Superior temporal gyrus (tissue), 1 donor: ENCODE measurements around the gene LCK.
A peak's percentile ranks its signal among the peaks of the same experiment; 100 is the strongest.

Source experiments
- DNase-seq: peaks from one replicate; pipeline ENCODE4 v3.0.0-alpha.2; 2016; ENCODE audit errors: extremely low spot score

The LCK gene

DNA sequence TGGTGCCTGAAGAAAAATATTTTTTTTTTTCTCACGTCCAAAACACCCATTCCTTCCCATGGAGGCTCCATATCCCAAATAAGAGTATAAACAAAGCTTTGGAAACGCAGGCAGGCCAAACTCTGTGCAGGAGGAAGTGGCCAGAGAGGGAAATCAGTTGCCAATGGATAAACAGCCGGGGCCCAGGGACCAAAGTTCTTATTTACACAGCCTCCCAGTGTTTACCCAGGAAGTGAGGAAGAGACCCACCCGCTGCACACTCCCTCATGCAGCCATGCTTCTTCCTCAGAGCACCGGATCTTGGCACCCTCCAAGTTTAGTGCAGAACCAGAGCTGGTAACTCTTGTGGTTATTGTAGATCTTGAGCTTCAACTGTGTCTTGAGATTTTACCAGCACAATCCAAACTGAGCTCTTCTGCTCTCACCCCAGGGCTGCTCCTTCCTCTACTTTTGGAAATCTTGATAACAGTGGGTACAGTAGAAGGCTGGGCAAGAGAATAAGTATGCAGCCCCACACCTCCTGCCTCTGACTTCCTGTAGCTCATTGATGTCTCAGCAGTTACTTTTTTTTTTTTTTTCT is 70.7 kb downstream of the LCK start:
- no peak for DNase-seq

DNA sequence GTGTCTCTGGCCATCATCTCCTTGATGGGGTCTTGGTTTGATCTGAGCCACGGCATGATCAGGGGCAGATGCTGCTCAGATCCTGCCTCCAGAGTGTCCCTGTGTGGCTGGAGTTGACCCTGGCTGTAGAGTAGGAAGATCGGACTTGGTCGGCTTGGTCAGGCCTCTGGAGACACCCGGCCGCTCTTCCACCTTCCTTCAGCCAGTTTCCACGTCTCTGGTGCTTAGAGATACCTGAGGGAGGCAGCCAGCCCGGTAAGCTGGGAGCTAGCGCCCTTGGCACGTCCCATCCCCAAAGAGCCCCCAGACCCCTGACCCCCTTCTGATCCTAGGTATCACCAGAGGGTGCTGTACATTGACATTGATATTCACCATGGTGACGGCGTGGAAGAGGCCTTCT is 76.1 kb downstream of the LCK start:
- no peak for DNase-seq

DNA sequence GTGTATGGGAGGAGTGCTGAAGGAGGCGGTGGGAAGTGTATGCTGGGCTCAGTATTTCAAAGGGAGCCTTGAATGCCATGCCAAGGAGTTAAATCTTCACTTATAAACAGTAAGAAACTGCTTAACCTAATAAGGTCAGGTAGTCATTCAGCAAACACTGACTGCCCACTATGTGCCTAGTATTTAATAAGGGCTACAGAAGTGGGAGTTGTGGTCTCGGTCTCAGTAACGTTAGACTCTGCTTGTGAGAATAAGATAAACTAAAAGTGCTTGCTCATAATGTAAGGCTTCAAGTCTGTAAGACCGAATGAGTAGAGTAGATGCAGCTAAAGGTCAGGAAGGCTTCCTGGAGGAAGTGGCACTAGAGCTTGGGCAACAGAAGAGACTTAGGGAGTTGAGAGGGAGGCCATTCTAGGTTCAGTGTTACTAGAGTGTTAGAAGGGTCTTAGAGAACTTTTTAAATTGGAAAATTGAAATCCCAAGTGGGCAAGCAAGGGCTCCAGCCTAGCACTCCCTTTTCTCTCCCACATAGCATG is 78.9 kb downstream of the LCK start:
- no peak for DNase-seq

DNA sequence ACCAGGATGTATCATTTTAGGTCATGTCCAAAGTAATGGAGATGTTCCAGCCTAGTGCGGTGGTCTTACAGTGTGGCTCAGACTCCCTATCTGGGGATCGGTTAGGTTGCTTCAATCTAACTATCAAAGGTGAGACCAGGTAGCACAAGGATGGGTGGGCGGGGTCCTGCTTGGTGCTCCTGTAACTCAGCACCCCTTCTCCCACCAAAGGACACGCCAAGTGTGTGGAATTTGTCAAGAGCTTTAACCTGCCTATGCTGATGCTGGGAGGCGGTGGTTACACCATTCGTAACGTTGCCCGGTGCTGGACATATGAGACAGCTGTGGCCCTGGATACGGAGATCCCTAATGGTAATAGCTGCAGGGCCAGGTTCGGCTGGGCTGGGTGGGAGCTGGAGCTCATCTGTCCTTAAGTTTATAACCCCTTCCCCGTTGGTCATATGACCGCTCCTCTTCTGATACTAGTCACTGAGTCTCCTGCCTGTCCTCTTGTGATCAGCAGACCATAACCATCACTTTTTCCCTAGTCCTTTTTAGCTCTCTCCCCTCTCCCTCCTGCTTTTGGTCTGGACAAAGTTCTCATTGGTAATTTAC is 79.6 kb downstream of the LCK start:
- DNase-seq, result no peak

DNA sequence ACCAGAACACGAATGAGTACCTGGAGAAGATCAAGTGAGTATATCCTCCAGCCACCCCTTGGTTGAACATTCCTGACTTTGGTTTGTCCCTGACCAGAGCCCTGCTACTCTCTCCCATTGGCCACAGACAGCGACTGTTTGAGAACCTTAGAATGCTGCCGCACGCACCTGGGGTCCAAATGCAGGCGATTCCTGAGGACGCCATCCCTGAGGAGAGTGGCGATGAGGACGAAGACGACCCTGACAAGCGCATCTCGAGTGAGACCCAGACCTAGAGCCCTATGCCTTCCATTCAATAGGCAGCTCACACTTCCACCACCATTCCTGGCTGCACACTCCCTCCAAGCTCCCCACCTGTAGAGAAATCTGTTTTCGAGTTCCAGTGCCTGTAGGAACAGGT is 80.5 kb downstream of the LCK start:
- DNase-seq, result no peak

DNA sequence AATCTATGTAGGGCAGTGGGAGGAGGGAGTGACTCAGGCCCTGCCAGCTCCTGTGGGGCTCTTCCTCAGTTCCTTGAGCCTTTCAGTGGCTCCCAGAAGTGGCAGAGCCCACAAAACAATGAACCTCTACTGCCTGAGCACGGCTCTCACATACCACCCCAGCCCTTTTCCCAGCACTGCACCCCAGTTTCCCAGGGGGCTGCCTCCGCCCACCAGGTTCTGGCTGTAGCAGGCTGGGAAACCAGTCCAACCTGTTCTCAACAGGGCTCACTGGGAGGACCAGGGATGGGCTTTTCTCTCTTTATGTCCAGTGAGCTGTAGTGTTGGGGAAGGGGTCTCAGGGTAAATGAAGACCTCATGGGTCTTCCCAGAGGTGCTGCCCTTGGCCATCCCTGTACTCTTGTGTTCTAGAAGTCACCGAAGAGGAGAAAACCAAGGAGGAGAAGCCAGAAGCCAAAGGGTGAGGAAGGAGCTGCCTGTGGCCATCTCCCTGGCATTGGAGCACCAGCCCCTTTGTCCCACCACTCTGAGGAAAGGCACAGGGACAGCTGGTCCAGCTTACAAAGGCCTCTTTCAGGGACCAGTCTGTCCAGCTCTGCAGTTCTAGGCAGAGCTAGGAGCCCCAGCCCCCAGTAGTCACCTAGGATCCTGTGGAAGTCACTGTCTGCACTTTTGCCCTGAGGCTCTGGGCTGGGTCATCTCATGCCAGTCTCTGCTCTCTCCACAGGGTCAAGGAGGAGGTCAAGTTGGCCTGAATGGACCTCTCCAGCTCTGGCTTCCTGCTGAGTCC is 81.4 kb downstream of the LCK start:
- peak; percentile 63 for DNase-seq

DNA sequence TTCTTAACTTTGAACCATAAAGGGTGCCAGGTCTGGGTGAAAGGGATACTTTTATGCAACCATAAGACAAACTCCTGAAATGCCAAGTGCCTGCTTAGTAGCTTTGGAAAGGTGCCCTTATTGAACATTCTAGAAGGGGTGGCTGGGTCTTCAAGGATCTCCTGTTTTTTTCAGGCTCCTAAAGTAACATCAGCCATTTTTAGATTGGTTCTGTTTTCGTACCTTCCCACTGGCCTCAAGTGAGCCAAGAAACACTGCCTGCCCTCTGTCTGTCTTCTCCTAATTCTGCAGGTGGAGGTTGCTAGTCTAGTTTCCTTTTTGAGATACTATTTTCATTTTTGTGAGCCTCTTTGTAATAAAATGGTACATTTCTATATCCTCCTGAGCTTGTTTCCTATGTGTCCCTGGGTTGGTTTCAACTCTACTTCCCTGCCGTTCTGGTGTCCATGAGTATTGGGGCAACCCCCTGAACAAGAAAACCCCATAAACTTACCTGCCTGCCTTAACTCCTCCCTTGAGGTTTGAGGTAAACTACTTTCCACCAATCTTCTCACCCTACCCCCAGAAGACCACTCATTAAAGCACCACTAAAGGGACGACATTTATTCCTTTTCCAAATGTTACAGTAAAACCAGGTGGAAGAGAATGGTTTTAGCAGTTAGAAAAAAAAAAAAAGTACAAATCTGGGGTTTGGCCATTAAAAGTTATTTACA is 82.3 kb downstream of the LCK start:
- DNase-seq, result peak; percentile 13

DNA sequence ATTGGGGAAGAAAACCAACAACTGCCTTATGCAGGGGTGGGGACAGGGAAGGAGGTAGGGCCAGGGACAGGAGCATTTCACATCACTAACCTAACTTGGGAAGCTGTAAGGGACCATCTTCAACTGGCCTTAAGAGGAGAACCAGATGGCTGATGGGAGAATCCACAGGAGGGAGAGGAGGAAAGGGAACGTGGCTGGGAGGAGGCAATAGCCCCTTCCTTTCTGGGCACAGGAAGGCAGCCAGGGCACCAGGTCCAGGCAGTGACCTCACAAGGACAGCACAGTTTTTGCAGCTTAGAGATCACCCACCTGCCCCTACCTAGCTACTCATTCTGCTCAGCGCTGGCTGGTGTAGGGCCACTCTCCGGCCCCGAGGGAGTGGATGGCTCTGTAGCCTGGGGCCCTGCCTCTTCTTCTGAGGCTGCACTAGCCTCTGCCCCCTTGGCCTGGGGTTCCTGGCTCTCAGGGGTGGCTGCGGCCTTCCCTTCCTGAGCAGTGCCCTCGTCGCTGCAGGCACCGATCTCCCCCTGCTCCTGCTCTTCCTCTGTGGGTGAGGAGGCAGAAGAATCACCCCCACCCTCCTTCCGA is 83.3 kb downstream of the LCK start:
- DNase-seq, result peak; percentile 13

DNA sequence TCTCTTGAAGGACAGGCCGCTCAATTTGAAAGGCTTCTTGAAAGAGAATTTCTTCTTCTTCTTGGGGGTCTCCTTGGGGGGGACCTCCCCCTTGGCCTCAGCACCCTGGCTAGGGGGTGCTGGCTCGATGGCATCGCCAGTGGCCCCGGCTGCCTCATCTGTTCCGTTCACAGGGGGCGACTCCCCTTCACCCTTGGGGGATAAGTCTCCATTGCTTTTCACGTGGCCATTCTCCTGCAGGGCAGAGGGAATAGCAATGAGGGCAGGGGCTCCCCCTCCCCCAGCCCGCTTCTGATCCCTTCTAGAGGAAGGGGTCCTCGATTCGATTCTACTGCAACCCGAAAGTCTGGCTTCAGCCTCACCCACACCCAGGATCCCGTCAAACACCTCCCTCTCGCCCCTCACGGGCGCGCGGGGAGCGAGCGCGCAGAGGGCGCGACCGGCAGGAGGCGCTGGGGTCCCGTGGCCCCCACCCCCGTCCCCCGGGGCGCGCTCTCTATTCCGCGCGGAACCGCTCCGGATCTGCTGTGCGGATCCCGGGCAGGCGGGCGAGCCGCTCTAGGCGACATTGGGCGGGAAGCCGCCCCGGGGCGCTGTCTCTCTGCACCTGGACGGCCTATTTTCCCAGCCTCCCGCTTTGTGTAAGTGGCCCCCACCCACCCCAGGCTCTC is 83.9 kb downstream of the LCK start:
- DNase-seq, result peak; percentile 47

DNA sequence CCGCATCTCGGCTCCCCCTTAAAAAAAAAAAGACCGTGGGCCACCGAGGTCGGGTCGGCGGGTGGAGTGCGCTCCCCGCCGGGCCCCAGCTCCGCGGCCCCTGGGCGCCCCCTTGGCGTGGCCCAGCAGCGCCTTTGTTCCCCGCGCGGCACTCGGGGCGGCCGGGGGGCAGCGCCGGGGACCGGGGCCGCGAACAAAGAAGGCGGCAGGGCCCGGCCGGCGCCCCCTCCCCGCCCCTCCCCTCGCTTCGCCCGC is 84.4 kb downstream of the LCK start:
- DNase-seq, result no peak
